HG03025 (cell line): ENCODE data around the gene DIPK1A.

Experiments used
- ATAC-seq: cut with Tn5 transposase; IDR thresholded peaks from one replicate; pipeline ENCODE4 v1.9.1; 2021; ENCODE audit warnings: mild to moderate bottlenecking, moderate library complexity; ENCODE audit not compliant: unreplicated experiment, low FRiP score

The DIPK1A gene

GRCh38 chr1:92882819-92883218, 78.4 kb downstream of the DIPK1A start:
- ATAC-seq = no peak

- ATAC-seq = no peak
Measured at GRCh38 chr1:92881391-92881790, 79.9 kb downstream of the DIPK1A start.

DNA sequence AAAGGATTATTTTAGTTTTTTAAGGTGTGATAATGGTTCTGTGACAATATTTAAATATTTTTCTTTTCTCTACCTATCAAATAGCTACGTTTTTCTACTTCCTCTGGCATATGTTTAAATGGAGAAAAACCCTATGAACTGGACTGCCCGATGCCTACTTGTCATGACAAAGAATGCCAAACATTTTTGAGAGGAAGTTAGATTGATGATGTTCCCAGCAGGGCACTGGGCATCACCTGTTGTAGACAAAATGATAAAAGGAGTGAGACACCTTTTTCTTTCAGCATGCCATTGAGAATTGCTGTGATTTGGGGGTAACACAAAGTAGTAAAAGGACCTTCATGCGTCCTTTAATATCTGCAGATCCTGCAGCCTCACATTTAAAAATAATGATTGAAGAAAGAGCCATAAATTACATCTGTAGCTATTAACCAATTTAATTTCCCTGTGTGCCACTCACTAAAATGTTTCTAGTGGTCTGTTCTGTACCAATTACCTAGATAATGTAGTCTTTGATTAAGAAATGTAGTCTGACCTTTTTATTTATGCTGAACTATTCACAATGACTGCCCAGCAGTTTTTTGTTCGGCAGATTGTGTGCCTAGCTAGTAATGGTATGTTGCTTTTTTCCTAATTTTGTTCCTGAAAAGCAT, 81.8 kb downstream of the DIPK1A start:
- no peak for ATAC-seq

DNA sequence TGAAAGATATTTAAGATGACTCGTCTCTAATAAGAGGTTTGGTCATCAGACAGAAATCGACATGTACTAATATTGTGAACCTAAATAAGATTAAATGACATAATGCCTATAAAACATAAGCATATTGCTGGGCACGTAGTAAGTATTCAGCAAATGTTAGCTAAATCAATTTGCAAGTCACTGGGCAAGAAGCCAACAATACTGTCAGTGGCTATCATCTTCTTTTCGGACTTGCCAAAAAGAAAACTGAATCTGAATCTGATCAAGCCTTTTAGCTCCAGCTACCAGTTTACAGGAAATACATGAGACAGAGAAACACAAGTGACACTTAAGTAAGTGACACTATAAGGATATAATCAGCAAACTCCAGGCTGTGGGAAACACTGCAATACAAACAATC, 83.5 kb downstream of the DIPK1A start:
- no peak for ATAC-seq

- ATAC-seq = no peak
Measured at GRCh38 chr1:92877081-92877711, 84.1 kb downstream of the DIPK1A start.

DNA sequence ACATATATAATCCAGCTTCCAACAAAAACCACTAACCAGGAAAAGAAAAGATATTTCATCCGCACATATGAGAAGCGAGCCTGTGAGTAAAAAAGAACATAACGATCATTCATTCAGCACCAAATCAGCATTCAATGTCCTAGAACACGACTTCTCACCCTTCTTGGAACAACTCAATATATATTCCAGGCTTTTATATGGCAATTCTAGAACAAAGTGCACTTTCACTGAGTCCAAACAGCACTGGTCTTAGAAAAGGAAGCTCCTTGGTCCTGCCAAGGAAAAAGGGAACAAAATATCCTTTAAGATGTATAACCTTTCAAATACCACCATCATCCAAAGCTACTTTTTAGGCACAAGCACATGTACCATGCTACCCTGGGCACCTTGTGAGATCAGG, 84.9 kb downstream of the DIPK1A start:
- no peak for ATAC-seq

DNA sequence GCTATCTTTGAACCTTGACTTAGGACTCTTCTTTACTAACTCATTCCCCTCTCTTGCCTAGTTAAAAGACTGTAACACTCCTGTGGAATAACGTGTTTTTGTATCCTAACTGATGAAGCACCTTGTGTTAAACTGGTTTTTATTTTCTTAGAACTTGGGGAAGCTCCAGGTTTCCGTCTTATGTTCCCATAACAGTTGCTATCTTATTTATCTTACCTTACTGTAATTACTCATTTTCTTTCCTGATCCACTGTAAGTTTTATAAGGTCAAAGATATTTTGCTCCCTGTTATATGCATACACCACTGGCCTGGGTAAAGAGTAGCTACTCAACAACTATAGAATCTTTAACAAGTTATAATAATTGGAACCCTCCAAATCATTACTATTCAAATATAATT, 86.3 kb downstream of the DIPK1A start:
- ATAC-seq = no peak

- no peak for ATAC-seq
Measured at GRCh38 chr1:92872719-92873118, 88.5 kb downstream of the DIPK1A start.

- ATAC-seq = no peak
Measured at GRCh38 chr1:92870591-92870990, 90.7 kb downstream of the DIPK1A start.

- ATAC-seq = no peak
Measured at GRCh38 chr1:92864131-92864530, 97.1 kb downstream of the DIPK1A start.

DNA sequence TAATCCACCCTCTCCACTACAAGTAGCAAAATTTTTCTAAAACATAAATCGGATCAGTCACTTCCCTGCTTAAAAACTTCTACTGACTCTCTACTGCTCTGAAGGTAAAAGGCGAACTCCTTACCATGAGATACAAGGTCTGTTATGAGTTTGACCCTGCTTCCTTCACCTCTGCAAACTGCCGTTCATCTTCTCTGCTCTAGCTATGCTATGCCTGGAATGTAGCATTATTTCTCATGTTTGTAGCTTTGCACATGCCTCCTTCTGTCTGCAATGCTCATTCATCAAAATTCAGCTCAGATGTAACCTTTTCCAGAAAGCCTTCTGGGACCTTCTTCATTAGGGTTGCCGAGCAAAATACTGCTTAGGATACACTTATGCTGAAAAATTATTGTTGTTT, 98.7 kb downstream of the DIPK1A start:
- no peak for ATAC-seq

DNA sequence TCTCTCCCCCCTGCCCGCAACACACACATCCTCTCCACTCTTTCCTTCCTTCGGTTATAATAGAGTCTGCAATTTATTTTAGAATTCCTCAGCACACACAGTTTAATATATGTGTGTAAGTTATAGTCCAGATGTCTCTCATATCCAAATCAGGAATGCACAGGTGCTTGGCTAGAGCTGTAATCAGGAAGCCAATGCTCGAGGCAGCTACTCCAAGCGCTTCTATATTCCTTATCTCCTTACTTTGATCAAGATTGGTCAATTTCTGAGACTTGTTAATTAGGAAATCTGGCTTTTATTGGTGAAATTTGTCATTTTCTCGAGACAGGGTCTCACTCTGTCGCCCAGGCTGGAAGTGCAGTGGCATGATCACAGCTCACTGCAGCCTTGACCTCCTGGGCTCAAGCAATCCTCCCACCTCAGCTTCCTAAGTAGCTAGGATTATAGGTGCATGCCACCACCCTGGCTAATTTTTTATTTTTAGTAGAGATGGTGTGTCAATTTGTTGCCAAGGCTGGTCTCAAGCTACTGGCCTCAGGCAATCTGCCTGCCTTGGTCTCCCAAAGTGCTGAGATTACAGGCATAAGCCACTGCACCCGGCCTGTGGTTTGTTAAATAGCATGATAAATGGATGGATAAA, 101.7 kb downstream of the DIPK1A start:
- no peak for ATAC-seq

DNA sequence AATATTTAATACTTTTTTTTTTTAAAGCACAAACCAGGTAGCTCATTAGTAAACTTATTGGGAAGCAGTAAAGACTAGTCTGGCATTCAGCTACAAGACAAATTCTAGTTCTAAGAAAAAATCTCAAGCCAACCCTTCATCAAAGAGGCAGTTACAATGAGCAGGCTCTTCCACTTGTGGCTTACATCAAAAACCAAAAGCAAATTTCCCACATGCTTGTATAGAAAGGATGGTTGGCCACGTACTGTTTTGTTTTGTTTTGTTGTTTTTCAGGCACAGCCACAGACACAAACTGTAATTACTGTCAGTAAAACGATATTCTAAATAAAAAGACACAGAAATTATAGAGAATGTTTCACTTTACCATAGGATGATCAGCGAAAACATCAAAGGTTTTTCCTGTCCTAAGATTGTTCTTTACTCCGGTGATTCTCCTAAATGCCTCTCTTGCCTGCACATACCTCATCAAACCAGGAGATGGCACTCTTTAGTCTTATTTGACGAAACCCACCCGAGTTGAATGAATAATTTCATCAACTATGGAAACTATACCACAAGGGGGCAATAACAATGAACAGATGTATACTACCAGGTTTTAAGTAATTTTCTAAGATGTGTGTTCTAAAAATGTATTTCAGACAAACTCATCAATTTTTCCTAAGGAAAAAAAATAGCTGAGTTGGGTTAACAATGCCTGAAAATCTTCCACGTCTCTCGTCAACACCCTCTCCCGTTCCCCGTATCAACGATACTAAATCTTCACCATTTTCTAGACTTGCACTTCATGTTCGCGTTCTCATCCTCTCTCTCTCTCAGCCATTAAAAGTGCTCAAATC, 102.5 kb downstream of the DIPK1A start:
- no peak for ATAC-seq

- ATAC-seq = no peak
Measured at GRCh38 chr1:92857817-92858216, 103.4 kb downstream of the DIPK1A start.

DNA sequence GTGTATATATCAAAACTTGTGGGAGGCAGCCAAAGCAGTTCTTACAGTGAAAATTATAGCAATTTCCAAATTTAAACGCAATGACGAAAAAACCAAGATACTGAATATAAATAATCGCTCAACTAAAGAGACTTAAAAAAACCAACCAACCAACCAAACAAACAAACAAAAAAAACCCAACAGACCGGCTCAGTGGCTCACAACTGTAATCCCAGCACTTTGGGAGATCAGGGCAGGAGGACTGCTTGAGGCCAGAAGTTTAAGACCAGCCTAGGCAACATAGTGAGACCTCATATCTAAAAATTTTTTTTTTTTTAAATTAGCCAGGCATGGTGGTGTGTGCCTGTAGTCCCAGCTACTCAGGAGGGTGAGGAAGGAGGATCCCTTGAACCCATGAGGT, 106.0 kb downstream of the DIPK1A start:
- ATAC-seq = no peak

GRCh38 chr1:92854101-92854785, 107.0 kb downstream of the DIPK1A start:
- ATAC-seq = no peak

DNA sequence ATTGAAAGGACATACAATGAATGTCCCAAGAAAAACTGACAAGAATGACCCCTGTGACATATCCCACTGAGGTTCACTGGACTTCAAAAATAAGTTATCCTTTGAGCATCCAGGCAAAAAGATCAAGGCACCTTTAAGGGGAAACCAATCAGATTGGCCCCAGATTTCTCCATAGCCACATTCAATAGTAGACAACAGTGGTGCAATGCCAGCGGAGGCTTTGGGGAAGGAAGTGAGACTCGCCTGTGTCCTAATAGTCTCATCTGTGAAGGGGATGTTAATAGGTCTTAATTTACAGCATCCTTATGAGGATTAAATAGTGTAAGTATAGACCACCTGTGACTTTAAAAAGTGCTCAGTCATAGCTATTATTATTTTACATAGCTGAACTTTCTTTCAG, 108.0 kb downstream of the DIPK1A start:
- no peak for ATAC-seq

- ATAC-seq = no peak
Measured at GRCh38 chr1:92851729-92852128, 109.5 kb downstream of the DIPK1A start.

- ATAC-seq = no peak
Measured at GRCh38 chr1:92850019-92850418, 111.2 kb downstream of the DIPK1A start.

GRCh38 chr1:92848201-92848600, 113.1 kb downstream of the DIPK1A start:
- no peak for ATAC-seq

- no peak for ATAC-seq
Measured at GRCh38 chr1:92845908-92846307, 115.4 kb downstream of the DIPK1A start.
